SK-N-MC (cell line): ENCODE results near the gene TTLL6.

Source experiments
- EZH2 ChIP-seq: fragments of 200-600 bp; sonication (generic); IDR thresholded peaks from one replicate; pipeline ENCODE4 v1.6.1; 2017; ENCODE audit warnings: antibody characterized with exemption
- POLR2AphosphoS5 ChIP-seq: IDR thresholded peaks from 2 replicates; pipeline ENCODE4 v1.6.1; 2012; ENCODE audit warnings: mild to moderate bottlenecking, low read depth, low read length, borderline replicate concordance

DNA sequence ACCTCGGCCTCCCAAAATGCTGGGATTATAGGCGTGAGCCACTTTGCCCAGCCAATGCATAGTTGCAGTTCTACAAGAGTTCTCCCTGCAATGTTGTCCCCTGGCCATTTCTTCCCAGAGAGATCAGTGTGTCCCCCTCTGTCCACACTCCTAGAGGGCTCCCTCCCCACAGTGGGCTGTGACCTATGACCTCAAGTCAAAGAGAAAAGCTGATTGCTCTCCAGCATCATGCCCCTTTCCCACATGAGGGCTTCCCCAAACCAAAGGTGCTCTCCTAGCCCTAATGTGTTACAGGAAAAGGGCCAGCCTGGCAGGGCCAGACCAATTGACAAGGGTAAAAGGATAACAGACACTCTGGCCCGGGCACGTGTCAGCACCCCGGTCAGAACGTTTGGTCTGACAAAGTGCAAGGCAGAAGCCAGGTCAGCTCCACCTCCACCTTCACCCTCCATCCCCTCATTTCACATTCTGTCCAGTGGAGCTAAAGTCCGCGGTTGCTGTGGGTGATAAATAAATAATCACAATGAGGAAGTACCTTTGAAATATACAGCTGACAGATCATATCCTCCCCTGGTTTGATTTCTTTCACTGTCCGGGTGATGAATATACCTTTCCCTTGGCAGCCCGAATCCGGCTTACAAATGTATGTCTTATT lies 17.8 kb downstream of the TTLL6 start:
- TF ChIP-seq EZH2 (no peak), POLR2AphosphoS5 (no peak)
